A673 (cell line): ENCODE results near the gene ERN2.

ENCODE experiments used
- CTCF ChIP-seq: fragments of 300-800, 200-600 bp; sonication (generic); conservative IDR thresholded peaks from 2 replicates; pipeline ENCODE4 v1.5.1; 2017; ENCODE audit warnings: low read depth, mild to moderate bottlenecking, antibody characterized with exemption, low read length, moderate library complexity, mixed read lengths
- EZH2 ChIP-seq: fragments of 200-600 bp; sonication (generic); IDR thresholded peaks from 2 replicates; pipeline ENCODE4 v1.6.1; 2017; ENCODE audit warnings: borderline replicate concordance, low read depth, mild to moderate bottlenecking, mixed read lengths, antibody characterized with exemption, low read length; ENCODE audit not compliant: poor library complexity, severe bottlenecking

GRCh38 chr16:23694644-23695373 is 18.2 kb downstream of the ERN2 start:
- TF ChIP-seq CTCF (no peak), EZH2 (no peak)
